WTC11 (cell line): ENCODE measurements around the gene ADCY1. TPM values are rescaled to one million over a fixed set of nuclear protein-coding genes. Genes with fewer than 3 reads are reported as not detected.

Source experiments
- ATAC-seq: fragments of 200-7000 bp; cut with Tn5 transposase; 2 replicates; pipeline ENCODE4 v1.10.0; 2021; ENCODE audit warnings: mild to moderate bottlenecking, moderate library complexity
- CTCF ChIA-PET: fragments of 300-600 bp; sonication (Branson Sonifier 250); formaldehyde crosslinking; loops from one replicate; lab custom pipeline; 2021; ENCODE audit warnings: antibody characterized with exemption; lab: Charles Lee
- POLR2A ChIA-PET: fragments of 350-600 bp; sonication (Branson Sonifier 250); formaldehyde crosslinking; loops from one replicate; lab custom pipeline; 2021; ENCODE audit warnings: antibody characterized with exemption; lab: Charles Lee
- DNase-seq: peaks from one replicate; pipeline ENCODE4 v3.0.0; 2021; ENCODE audit warnings: low spot score
- H3K27ac Mint-ChIP-seq: 2 replicates; pipeline ENCODE4 v1.8.0; 2021; ENCODE audit warnings: mixed read lengths
- H3K27me3 Mint-ChIP-seq: 2 replicates; pipeline ENCODE4 v1.8.0; 2021; ENCODE audit warnings: low read depth, mild to moderate bottlenecking, moderate library complexity, mixed read lengths
- H3K36me3 Mint-ChIP-seq: 2 replicates; pipeline ENCODE4 v1.8.0; 2021; ENCODE audit warnings: mixed read lengths
- H3K4me1 Mint-ChIP-seq: 2 replicates; pipeline ENCODE4 v1.8.0; 2022; ENCODE audit warnings: mixed read lengths
- H3K4me3 Mint-ChIP-seq: 2 replicates; pipeline ENCODE4 v1.8.0; 2021; ENCODE audit warnings: mild to moderate bottlenecking, moderate library complexity, mixed read lengths
- H3K9me3 Mint-ChIP-seq: 2 replicates; pipeline ENCODE4 v1.8.0; 2021; ENCODE audit warnings: mixed read lengths
- CBFB ChIP-seq: sonication (generic); formaldehyde crosslinking; IDR thresholded peaks from 2 replicates; pipeline ENCODE4 v1.8.1; 2022; ENCODE audit warnings: mild to moderate bottlenecking, low read depth, missing genetic modification reagents
- ESRRA ChIP-seq: sonication (generic); formaldehyde crosslinking; IDR thresholded peaks from 2 replicates; pipeline ENCODE4 v1.8.1; 2022; ENCODE audit warnings: mild to moderate bottlenecking, missing genetic modification reagents, borderline replicate concordance
- KAT7 ChIP-seq: sonication (generic); formaldehyde crosslinking; IDR thresholded peaks from 2 replicates; pipeline ENCODE4 v1.8.1; 2023; ENCODE audit warnings: missing genetic modification reagents, mild to moderate bottlenecking, borderline replicate concordance
- NR3C1 ChIP-seq: sonication (generic); formaldehyde crosslinking; conservative IDR thresholded peaks from 2 replicates; pipeline ENCODE4 v1.8.1; 2023; ENCODE audit warnings: low read depth, mild to moderate bottlenecking, missing genetic modification reagents
- ZBTB21 ChIP-seq: sonication (generic); formaldehyde crosslinking; IDR thresholded peaks from 2 replicates; pipeline ENCODE4 v1.8.1; 2023; ENCODE audit warnings: mild to moderate bottlenecking, missing genetic modification reagents, borderline replicate concordance
- ZNF138 ChIP-seq: sonication (generic); formaldehyde crosslinking; conservative IDR thresholded peaks from 2 replicates; pipeline ENCODE4 v1.8.1; 2022; ENCODE audit warnings: mild to moderate bottlenecking, moderate library complexity, missing genetic modification reagents
- ZNF416 ChIP-seq: fragments of 250-450 bp; sonication (Bioruptor Pico); IDR thresholded peaks from 2 replicates; pipeline ENCODE4 v1.9.0; 2021; ENCODE audit warnings: mild to moderate bottlenecking, inconsistent platforms
- ZNF671 ChIP-seq: fragments of 250-450 bp; sonication (Bioruptor Pico); IDR thresholded peaks from 2 replicates; pipeline ENCODE4 v1.8.0; 2021; ENCODE audit warnings: mild to moderate bottlenecking
- total RNA-seq: library from RNA; stranded (reverse); gene quantifications from 3 replicates; pipeline ENCODE4 v1.2.3, GENCODE V29; 2021
- TF ChIP-seq, protein P1 (sequence below): sonication (generic); formaldehyde crosslinking; IDR thresholded peaks from 2 replicates; pipeline ENCODE4 v1.8.1; 2023; ENCODE audit warnings: mild to moderate bottlenecking, moderate library complexity, missing genetic modification reagents
- TF ChIP-seq, protein P2 (sequence below): fragments of 250-450 bp; sonication (Bioruptor Pico); IDR thresholded peaks from 2 replicates; pipeline ENCODE4 v1.8.0; 2021; ENCODE audit warnings: mild to moderate bottlenecking
- TF ChIP-seq, protein P3 (sequence below): sonication (generic); formaldehyde crosslinking; IDR thresholded peaks from 2 replicates; pipeline ENCODE4 v1.8.0; 2022; ENCODE audit warnings: mild to moderate bottlenecking, missing genetic modification reagents
- TF ChIP-seq, protein P4 (sequence below): sonication (generic); formaldehyde crosslinking; IDR thresholded peaks from 2 replicates; pipeline ENCODE4 v1.8.1; 2023; ENCODE audit warnings: mild to moderate bottlenecking, missing genetic modification reagents
- TF ChIP-seq, protein P5 (sequence below): sonication (generic); formaldehyde crosslinking; IDR thresholded peaks from 2 replicates; pipeline ENCODE4 v1.8.1; 2022; ENCODE audit warnings: low read depth, mild to moderate bottlenecking, moderate library complexity, missing genetic modification reagents, borderline replicate concordance
- TF ChIP-seq, protein P6 (sequence below): fragments of 200-600 bp; IDR thresholded peaks from 2 replicates; pipeline ENCODE4 v1.8.0; 2022; ENCODE audit warnings: antibody characterized with exemption

Gene ADCY1
- total RNA-seq, 1 experiment from 2014 or later: 29.0 TPM

DNA sequence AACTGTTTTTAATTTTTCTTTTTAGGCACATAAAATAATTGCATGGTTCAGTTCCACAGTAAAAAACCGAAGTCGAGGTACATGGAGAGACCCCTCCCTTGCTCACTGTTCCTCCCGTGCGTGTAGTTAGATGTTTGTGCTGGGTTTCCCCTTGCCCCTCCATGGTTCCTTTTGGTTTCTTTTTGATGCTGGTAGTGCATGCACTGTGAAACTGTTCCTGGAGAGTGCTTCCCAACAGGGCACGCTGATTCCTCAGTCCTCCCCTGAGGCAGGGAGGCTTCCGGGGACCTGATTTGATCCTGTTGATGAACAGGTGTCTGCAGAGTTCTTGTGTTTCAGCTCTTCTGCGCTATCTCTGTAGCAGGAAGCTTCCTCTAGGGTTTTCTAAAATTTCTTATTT is 69.5 kb downstream of the ADCY1 start (continued):
- TF ChIP-seq, protein P1, sequence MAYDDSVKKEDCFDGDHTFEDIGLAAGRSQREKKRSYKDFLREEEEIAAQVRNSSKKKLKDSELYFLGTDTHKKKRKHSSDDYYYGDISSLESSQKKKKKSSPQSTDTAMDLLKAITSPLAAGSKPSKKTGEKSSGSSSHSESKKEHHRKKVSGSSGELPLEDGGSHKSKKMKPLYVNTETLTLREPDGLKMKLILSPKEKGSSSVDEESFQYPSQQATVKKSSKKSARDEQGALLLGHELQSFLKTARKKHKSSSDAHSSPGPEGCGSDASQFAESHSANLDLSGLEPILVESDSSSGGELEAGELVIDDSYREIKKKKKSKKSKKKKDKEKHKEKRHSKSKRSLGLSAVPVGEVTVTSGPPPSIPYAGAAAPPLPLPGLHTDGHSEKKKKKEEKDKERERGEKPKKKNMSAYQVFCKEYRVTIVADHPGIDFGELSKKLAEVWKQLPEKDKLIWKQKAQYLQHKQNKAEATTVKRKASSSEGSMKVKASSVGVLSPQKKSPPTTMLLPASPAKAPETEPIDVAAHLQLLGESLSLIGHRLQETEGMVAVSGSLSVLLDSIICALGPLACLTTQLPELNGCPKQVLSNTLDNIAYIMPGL: no peak
- TF ChIP-seq, protein P2, sequence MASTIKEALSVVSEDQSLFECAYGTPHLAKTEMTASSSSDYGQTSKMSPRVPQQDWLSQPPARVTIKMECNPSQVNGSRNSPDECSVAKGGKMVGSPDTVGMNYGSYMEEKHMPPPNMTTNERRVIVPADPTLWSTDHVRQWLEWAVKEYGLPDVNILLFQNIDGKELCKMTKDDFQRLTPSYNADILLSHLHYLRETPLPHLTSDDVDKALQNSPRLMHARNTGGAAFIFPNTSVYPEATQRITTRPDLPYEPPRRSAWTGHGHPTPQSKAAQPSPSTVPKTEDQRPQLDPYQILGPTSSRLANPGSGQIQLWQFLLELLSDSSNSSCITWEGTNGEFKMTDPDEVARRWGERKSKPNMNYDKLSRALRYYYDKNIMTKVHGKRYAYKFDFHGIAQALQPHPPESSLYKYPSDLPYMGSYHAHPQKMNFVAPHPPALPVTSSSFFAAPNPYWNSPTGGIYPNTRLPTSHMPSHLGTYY: no peak
- TF ChIP-seq, protein P3, sequence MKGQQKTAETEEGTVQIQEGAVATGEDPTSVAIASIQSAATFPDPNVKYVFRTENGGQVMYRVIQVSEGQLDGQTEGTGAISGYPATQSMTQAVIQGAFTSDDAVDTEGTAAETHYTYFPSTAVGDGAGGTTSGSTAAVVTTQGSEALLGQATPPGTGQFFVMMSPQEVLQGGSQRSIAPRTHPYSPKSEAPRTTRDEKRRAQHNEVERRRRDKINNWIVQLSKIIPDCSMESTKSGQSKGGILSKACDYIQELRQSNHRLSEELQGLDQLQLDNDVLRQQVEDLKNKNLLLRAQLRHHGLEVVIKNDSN (CRISPR knock-in tag): no peak

DNA sequence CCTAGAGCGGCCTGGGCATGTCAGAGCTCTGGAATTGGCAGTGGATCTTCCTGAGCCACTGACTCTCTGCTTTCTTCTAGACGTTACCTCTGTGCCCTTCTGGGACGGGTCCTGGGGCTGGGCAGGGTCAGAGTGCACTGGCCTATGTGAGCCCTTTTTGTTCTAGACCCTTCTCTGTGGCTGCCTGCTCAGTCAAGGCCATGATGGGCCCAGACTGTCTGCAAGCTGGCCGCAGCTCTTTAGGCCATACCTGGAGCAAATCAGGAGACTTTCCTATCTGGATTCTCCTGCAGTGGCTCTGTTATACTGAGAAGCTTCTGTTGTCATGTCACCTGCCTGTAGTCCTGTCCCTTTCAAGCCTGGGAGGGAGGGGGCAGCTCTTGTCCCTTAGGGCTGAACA is 70.1 kb downstream of the ADCY1 start:
- Mint-ChIP-seq H3K4me1 (peaks cover 7% of the 10 kb centered on the region; the same call in 1 of the 2 replicates), H3K27me3 (no peaks in the 10 kb centered on the region), H3K27ac (no peak overlapping the region), H3K36me3 (peaks cover 6% of the 10 kb centered on the region; the same call in 1 of the 2 replicates), H3K9me3 (no peaks in the 10 kb centered on the region), H3K4me3 (no peak overlapping the region)
- TF ChIP-seq ZBTB21 (CRISPR knock-in tag) (no peak), CBFB (CRISPR knock-in tag) (no peak)
- POLR2A ChIA-PET: no interaction called here
- no peak for DNase-seq
- CTCF ChIA-PET: no interaction called here
- ATAC-seq: no peak

DNA sequence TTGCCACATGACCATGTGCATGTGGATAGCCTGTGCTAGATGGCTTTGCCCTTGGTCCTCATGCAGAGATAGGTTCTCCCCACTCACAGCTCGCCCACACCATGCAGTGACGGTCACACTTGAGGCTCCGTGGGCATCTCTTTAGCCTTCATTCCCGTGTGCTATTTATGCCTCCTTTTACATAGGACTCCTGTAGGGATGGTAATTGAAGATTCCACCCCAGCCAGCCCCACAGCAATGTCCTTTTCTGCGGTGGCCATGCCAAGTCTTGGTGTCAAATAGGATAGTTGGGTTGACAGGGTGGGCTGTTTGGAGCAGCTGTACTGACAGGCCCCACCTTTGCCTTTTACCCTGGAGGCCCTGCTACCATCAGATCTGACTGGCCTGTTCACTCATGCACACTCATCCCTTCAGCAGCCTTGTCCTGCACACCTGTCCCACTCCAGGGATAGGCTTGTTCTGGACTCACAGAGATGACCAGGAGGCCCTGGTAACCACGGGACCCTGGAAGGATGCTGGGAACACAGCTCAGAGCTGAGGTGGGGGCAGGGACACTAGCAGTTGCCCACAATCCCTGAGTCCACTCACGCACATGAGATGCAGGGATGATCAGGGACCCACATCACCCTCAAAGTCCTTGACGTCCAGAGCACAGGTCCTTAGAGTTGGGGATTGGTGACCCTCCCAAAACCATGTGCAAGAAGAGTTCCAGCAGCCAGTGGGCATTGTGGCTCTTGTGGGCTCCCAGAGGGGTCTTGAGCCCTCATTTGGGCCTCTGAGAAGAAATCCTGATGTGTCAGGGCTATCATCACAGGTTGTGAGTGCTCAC is 71.2 kb downstream of the ADCY1 start:
- no peak for ATAC-seq
- no peak overlapping the region for H3K27ac Mint-ChIP-seq
- H3K4me3 Mint-ChIP-seq: no peak overlapping the region
- peaks cover 7% of the 10 kb centered on the region; the same call in 1 of the 2 replicates for H3K4me1 Mint-ChIP-seq
- TF ChIP-seq ZNF416 (CRISPR knock-in tag) (no peak), ESRRA (no peak), ZNF138 (CRISPR knock-in tag) (no peak), KAT7 (CRISPR knock-in tag) (no peak), NR3C1 (CRISPR knock-in tag) (no peak), ZNF671 (no peak)
- TF ChIP-seq, protein P4, sequence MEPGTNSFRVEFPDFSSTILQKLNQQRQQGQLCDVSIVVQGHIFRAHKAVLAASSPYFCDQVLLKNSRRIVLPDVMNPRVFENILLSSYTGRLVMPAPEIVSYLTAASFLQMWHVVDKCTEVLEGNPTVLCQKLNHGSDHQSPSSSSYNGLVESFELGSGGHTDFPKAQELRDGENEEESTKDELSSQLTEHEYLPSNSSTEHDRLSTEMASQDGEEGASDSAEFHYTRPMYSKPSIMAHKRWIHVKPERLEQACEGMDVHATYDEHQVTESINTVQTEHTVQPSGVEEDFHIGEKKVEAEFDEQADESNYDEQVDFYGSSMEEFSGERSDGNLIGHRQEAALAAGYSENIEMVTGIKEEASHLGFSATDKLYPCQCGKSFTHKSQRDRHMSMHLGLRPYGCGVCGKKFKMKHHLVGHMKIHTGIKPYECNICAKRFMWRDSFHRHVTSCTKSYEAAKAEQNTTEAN: no peak
- TF ChIP-seq, protein P5, sequence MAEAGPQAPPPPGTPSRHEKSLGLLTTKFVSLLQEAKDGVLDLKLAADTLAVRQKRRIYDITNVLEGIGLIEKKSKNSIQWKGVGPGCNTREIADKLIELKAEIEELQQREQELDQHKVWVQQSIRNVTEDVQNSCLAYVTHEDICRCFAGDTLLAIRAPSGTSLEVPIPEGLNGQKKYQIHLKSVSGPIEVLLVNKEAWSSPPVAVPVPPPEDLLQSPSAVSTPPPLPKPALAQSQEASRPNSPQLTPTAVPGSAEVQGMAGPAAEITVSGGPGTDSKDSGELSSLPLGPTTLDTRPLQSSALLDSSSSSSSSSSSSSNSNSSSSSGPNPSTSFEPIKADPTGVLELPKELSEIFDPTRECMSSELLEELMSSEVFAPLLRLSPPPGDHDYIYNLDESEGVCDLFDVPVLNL (CRISPR knock-in tag): no peak
- TF ChIP-seq, protein P6, sequence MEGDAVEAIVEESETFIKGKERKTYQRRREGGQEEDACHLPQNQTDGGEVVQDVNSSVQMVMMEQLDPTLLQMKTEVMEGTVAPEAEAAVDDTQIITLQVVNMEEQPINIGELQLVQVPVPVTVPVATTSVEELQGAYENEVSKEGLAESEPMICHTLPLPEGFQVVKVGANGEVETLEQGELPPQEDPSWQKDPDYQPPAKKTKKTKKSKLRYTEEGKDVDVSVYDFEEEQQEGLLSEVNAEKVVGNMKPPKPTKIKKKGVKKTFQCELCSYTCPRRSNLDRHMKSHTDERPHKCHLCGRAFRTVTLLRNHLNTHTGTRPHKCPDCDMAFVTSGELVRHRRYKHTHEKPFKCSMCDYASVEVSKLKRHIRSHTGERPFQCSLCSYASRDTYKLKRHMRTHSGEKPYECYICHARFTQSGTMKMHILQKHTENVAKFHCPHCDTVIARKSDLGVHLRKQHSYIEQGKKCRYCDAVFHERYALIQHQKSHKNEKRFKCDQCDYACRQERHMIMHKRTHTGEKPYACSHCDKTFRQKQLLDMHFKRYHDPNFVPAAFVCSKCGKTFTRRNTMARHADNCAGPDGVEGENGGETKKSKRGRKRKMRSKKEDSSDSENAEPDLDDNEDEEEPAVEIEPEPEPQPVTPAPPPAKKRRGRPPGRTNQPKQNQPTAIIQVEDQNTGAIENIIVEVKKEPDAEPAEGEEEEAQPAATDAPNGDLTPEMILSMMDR: no peak
- TF ChIP-seq, all 79 proteins: peak for 0
- ChIA-PET CTCF (no interaction called here), POLR2A (no interaction called here)
- H3K27me3 Mint-ChIP-seq: no peaks in the 10 kb centered on the region
- no peaks in the 10 kb centered on the region for H3K9me3 Mint-ChIP-seq
- no peak for DNase-seq
- H3K36me3 Mint-ChIP-seq: peaks cover 12% of the 10 kb centered on the region
